HL-60 (cell line): ENCODE data around the gene GOLT1B.

Source experiments
- CTCF ChIP-seq: IDR thresholded peaks from one replicate; pipeline ENCODE4 v1.5.1; 2011; ENCODE audit warnings: low read length, control low read depth, inconsistent platforms; ENCODE audit not compliant: insufficient read depth
- GABPA ChIP-seq: IDR thresholded peaks from 2 replicates; pipeline ENCODE4 v1.6.1; 2012; ENCODE audit warnings: low read depth
- POLR2AphosphoS5 ChIP-seq: IDR thresholded peaks from 2 replicates; pipeline ENCODE4 v1.6.1; 2012; ENCODE audit warnings: low read depth
- SPI1 ChIP-seq: IDR thresholded peaks from 2 replicates; pipeline ENCODE4 v1.6.1; 2012; ENCODE audit warnings: low read depth, mild to moderate bottlenecking, borderline replicate concordance
- TF ChIP-seq, protein P1 (sequence below): IDR thresholded peaks from 2 replicates; pipeline ENCODE4 v1.6.1; 2012; ENCODE audit warnings: low read depth; ENCODE audit not compliant: insufficient replicate concordance

GRCh38 chr12:21538061-21538653, 36.6 kb downstream of the GOLT1B start:
- TF ChIP-seq, protein P1, sequence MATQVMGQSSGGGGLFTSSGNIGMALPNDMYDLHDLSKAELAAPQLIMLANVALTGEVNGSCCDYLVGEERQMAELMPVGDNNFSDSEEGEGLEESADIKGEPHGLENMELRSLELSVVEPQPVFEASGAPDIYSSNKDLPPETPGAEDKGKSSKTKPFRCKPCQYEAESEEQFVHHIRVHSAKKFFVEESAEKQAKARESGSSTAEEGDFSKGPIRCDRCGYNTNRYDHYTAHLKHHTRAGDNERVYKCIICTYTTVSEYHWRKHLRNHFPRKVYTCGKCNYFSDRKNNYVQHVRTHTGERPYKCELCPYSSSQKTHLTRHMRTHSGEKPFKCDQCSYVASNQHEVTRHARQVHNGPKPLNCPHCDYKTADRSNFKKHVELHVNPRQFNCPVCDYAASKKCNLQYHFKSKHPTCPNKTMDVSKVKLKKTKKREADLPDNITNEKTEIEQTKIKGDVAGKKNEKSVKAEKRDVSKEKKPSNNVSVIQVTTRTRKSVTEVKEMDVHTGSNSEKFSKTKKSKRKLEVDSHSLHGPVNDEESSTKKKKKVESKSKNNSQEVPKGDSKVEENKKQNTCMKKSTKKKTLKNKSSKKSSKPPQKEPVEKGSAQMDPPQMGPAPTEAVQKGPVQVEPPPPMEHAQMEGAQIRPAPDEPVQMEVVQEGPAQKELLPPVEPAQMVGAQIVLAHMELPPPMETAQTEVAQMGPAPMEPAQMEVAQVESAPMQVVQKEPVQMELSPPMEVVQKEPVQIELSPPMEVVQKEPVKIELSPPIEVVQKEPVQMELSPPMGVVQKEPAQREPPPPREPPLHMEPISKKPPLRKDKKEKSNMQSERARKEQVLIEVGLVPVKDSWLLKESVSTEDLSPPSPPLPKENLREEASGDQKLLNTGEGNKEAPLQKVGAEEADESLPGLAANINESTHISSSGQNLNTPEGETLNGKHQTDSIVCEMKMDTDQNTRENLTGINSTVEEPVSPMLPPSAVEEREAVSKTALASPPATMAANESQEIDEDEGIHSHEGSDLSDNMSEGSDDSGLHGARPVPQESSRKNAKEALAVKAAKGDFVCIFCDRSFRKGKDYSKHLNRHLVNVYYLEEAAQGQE: no peak
- TF ChIP-seq CTCF (no peak), GABPA (no peak), POLR2AphosphoS5 (no peak), SPI1 (no peak)
